MM.1S (cell line): ENCODE measurements around the gene KCNJ15.

Experiments
- DNase-seq: peaks from one replicate; pipeline ENCODE4 v3.0.0-alpha.2; 2015
- H2AFZ ChIP-seq: fragments of 300-600 bp; sonication (generic); 2 replicates; pipeline ENCODE4 v1.6.0; 2016; ENCODE audit warnings: antibody characterized with exemption, low read length
- H3F3A ChIP-seq: fragments of 300-600 bp; sonication (generic); 2 replicates; pipeline ENCODE4 v1.6.1; 2016; ENCODE audit warnings: mild to moderate bottlenecking, antibody characterized with exemption, low read length, moderate library complexity, mixed read lengths; ENCODE audit not compliant: insufficient read depth
- H3K27ac ChIP-seq: fragments of 300-600 bp; sonication (generic); 2 replicates; pipeline ENCODE4 v1.5.1; 2016; ENCODE audit warnings: mild to moderate bottlenecking, low read length
- H3K27me3 ChIP-seq: fragments of 300-600 bp; sonication (generic); replicated peaks from 2 replicates; pipeline ENCODE4 v1.6.0; 2016; ENCODE audit warnings: low read length; ENCODE audit not compliant: insufficient read depth
- H3K36me3 ChIP-seq: fragments of 300-600 bp; sonication (generic); replicated peaks from 2 replicates; pipeline ENCODE4 v1.6.1; 2016; ENCODE audit warnings: mild to moderate bottlenecking, low read length, mixed read lengths; ENCODE audit not compliant: insufficient read depth
- H3K4me1 ChIP-seq: fragments of 300-600 bp; sonication (generic); 2 replicates; pipeline ENCODE4 v1.6.1; 2016; ENCODE audit warnings: low read length, mixed read lengths
- H3K4me2 ChIP-seq: fragments of 300-600 bp; sonication (generic); 2 replicates; pipeline ENCODE4 v1.6.0; 2016; ENCODE audit warnings: low read depth, low read length
- H3K4me3 ChIP-seq: fragments of 300-600 bp; sonication (generic); 2 replicates; pipeline ENCODE4 v1.5.1; 2016; ENCODE audit warnings: low read length, mixed read lengths
- H3K79me2 ChIP-seq: fragments of 300-600 bp; sonication (generic); 2 replicates; pipeline ENCODE4 v1.6.1; 2016; ENCODE audit warnings: mixed run types, low read length, mixed read lengths
- H3K9ac ChIP-seq: fragments of 300-600 bp; sonication (generic); 2 replicates; pipeline ENCODE4 v1.6.1; 2016; ENCODE audit warnings: low read length, mixed read lengths
- H3K9me2 ChIP-seq: fragments of 300-600 bp; sonication (generic); replicated peaks from 2 replicates; pipeline ENCODE4 v1.6.1; 2016; ENCODE audit warnings: mild to moderate bottlenecking, low read length, mixed read lengths; ENCODE audit not compliant: insufficient read depth
- H3K9me3 ChIP-seq: fragments of 300-600 bp; sonication (generic); replicated peaks from 2 replicates; pipeline ENCODE4 v1.6.1; 2016; ENCODE audit warnings: mild to moderate bottlenecking, low read length, mixed read lengths; ENCODE audit not compliant: insufficient read depth
- H4K20me1 ChIP-seq: fragments of 300-600 bp; sonication (generic); 2 replicates; pipeline ENCODE4 v1.6.1; 2016; ENCODE audit warnings: mild to moderate bottlenecking, low read length, moderate library complexity, mixed read lengths; ENCODE audit not compliant: insufficient read depth
- EZH2 ChIP-seq: fragments of 300-600 bp; sonication (generic); optimal IDR thresholded peaks from 2 replicates; pipeline ENCODE3; 2017; ENCODE audit warnings: low read depth, mild to moderate bottlenecking, antibody characterized with exemption, low read length, mixed read lengths
- EZH2phosphoT487 ChIP-seq: fragments of 300-600 bp; sonication (generic); IDR thresholded peaks from 2 replicates; pipeline ENCODE4 v1.6.1; 2018; ENCODE audit warnings: antibody characterized with exemption, low read length
- TF ChIP-seq, protein P1 (sequence below): fragments of 300-600 bp; sonication (generic); IDR thresholded peaks from 2 replicates; pipeline ENCODE4 v1.5.1; 2016; ENCODE audit warnings: antibody characterized with exemption, low read length, mixed read lengths

KCNJ15 gene

DNA sequence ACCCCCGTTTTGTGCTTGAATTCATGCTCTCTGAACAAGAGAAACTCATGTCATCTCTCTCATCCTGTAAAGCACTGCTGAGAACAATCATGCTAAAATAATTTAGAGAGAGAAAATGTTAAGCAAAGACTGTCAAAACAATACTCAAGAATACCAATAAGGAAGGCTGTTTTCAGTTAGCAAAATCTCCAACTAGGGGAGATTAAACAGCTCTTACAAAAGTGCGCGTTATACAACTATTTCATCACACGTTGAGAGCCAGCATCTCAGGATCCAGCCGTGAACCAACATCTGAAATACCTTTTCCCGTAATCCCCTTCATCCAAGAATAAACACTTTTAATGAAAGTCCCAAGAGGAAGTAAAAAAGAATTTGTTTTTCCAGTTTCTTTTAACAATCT, 44.1 kb upstream of the KCNJ15 start:
- Histone ChIP-seq H3K27me3 (no peaks in the 10 kb centered on the region), H3K9me3 (no peaks in the 10 kb centered on the region), H3F3A (no peaks in the 10 kb centered on the region), H3K79me2 (no peaks in the 10 kb centered on the region), H3K4me1 (no peaks in the 10 kb centered on the region), H3K9me2 (no peaks in the 10 kb centered on the region), H3K27ac (no peak overlapping the region), H3K36me3 (no peaks in the 10 kb centered on the region), H3K4me3 (no peak overlapping the region), H4K20me1 (no peaks in the 10 kb centered on the region), H3K4me2 (no peak overlapping the region), H2AFZ (no peak overlapping the region), H3K9ac (no peak overlapping the region)
- no peak for DNase-seq
- TF ChIP-seq, protein P1, sequence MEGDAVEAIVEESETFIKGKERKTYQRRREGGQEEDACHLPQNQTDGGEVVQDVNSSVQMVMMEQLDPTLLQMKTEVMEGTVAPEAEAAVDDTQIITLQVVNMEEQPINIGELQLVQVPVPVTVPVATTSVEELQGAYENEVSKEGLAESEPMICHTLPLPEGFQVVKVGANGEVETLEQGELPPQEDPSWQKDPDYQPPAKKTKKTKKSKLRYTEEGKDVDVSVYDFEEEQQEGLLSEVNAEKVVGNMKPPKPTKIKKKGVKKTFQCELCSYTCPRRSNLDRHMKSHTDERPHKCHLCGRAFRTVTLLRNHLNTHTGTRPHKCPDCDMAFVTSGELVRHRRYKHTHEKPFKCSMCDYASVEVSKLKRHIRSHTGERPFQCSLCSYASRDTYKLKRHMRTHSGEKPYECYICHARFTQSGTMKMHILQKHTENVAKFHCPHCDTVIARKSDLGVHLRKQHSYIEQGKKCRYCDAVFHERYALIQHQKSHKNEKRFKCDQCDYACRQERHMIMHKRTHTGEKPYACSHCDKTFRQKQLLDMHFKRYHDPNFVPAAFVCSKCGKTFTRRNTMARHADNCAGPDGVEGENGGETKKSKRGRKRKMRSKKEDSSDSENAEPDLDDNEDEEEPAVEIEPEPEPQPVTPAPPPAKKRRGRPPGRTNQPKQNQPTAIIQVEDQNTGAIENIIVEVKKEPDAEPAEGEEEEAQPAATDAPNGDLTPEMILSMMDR, result no peak
- no peak for TF ChIP-seq EZH2
- TF ChIP-seq EZH2phosphoT487, result no peak

DNA sequence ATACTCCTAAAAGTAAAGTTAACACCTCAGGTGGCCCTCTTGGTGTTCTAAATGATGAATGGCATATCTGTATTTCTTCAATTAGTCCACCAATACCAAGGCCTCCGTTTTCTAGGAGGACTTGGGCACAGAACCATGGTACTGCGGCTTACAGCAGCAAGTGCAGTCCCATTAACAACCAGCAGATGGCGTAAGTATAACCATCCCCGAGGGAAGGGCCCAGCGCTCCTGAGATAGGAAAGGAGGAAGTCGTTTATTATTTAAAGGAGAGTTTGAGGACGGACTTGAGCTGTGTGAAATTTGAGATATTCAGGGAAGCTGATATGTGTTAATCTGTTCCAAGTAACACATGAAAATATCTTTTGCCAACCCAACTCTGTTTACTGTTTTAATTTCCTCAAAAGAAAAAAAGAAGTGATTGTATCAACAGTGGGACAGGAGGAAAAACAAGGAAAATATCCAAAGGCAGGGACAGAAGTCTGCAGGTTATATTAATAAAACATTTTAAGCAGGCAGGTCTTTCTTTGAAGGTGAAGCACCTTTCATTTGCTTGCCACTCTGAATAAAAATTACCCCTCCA, 37.7 kb upstream of the KCNJ15 start:
- Histone ChIP-seq H3K4me2 (peak overlapping the region; percentile 15; the same call in 1 of the 2 replicates), H2AFZ (peak overlapping the region; percentile 55), H3K4me1 (0 out of 2 replicates have a peak, but pooled peaks cover 3% of the 10 kb centered on the region), H3K79me2 (no peaks in the 10 kb centered on the region), H3K36me3 (no peaks in the 10 kb centered on the region), H3K9ac (no peak overlapping the region), H3K27ac (no peak overlapping the region), H4K20me1 (no peaks in the 10 kb centered on the region), H3F3A (no peaks in the 10 kb centered on the region), H3K9me2 (no peaks in the 10 kb centered on the region), H3K4me3 (no peak overlapping the region), H3K27me3 (no peaks in the 10 kb centered on the region), H3K9me3 (no peaks in the 10 kb centered on the region)
- peak; percentile 83 for DNase-seq
- TF ChIP-seq, protein P1, result peak; percentile 99
- TF ChIP-seq EZH2, result no peak

GRCh38 chr21:38220270-38220737, 36.5 kb upstream of the KCNJ15 start:
- H3K27me3 ChIP-seq, result no peaks in the 10 kb centered on the region
- DNase-seq, result no peak
- H4K20me1 ChIP-seq, result no peaks in the 10 kb centered on the region
- no peak overlapping the region for H3K4me3 ChIP-seq
- no peaks in the 10 kb centered on the region for H3K9me2 ChIP-seq
- TF ChIP-seq EZH2phosphoT487, result no peak
- no peak for TF ChIP-seq EZH2
- TF ChIP-seq, protein P1, result no peak
- H2AFZ ChIP-seq, result no peak overlapping the region
- H3K4me1 ChIP-seq, result 0 out of 2 replicates have a peak, but pooled peaks cover 3% of the 10 kb centered on the region
- H3K36me3 ChIP-seq, result no peaks in the 10 kb centered on the region
- H3K9me3 ChIP-seq, result no peaks in the 10 kb centered on the region
- H3F3A ChIP-seq, result no peaks in the 10 kb centered on the region
- H3K27ac ChIP-seq, result no peak overlapping the region
- H3K9ac ChIP-seq, result no peak overlapping the region
- H3K4me2 ChIP-seq, result no peak overlapping the region
- no peaks in the 10 kb centered on the region for H3K79me2 ChIP-seq
